GM12878 (cell line): Measurements from ENCODE around the gene FASTKD2. TPM values are rescaled to one million over a fixed set of nuclear protein-coding genes. Genes with fewer than 3 reads are reported as not detected.

Experiments
- CBX3 ChIP-seq: fragments of 200-600 bp; sonication (generic); IDR thresholded peaks from 2 replicates; pipeline ENCODE4 v1.6.1; 2016; ENCODE audit warnings: low read depth, borderline replicate concordance
- ELK1 ChIP-seq: IDR thresholded peaks from 2 replicates; pipeline ENCODE4 v1.6.1; 2012; ENCODE audit warnings: low read depth, low read length, improper control_type of control experiment
- EP300 ChIP-seq, 2 experiments: fragments of 150-350 bp in 1 of 2; IDR thresholded peaks; 2 replicates each; pipeline ENCODE4 v1.6.1; 2011 to 2012; ENCODE audit warnings: low read depth in 2 of 2, low read length in 2 of 2, borderline replicate concordance in 1 of 2, improper control_type of control experiment in 1 of 2, inconsistent platforms in 1 of 2; ENCODE audit not compliant: control insufficient read depth in 1 of 2
- ETV6 ChIP-seq, 2 experiments: fragments of 450-650 bp in 1 of 2; IDR thresholded peaks in 1 of 2; conservative IDR thresholded peaks in 1 of 2; 2 replicates each; pipeline ENCODE4 v1.6.1; 2014; ENCODE audit warnings: antibody characterized with exemption in 1 of 2, borderline replicate concordance in 1 of 2, low read depth in 1 of 2, mild to moderate bottlenecking in 1 of 2, moderate library complexity in 1 of 2
- FOXK2 ChIP-seq: fragments of 450-650 bp; IDR thresholded peaks from 2 replicates; pipeline ENCODE4 v1.6.1; 2017; ENCODE audit warnings: mild to moderate bottlenecking, moderate library complexity
- FOXM1 ChIP-seq: IDR thresholded peaks from 2 replicates; pipeline ENCODE4 v1.6.1; 2012; ENCODE audit warnings: low read depth, mild to moderate bottlenecking, inconsistent platforms, low read length, moderate library complexity
- GATAD2B ChIP-seq: fragments of 450-650 bp; conservative IDR thresholded peaks from 2 replicates; pipeline ENCODE4 v1.6.1; 2017; ENCODE audit warnings: low read depth, mild to moderate bottlenecking, moderate library complexity
- HDGF ChIP-seq: fragments of 450-650 bp; IDR thresholded peaks from 2 replicates; pipeline ENCODE4 v1.6.1; 2016; ENCODE audit warnings: antibody characterized with exemption
- IRF3 ChIP-seq: fragments of 450-650 bp; IDR thresholded peaks from 2 replicates; pipeline ENCODE4 v1.6.1; 2014; ENCODE audit warnings: mild to moderate bottlenecking
- JUNB ChIP-seq: IDR thresholded peaks from 2 replicates; pipeline ENCODE4 v1.6.1; 2016; ENCODE audit warnings: antibody characterized with exemption, mild to moderate bottlenecking
- KLF5 ChIP-seq: fragments of 450-650 bp; IDR thresholded peaks from 2 replicates; pipeline ENCODE4 v1.6.1; 2014; ENCODE audit warnings: mild to moderate bottlenecking; ENCODE audit not compliant: partially characterized antibody
- LARP7 ChIP-seq: fragments of 450-650 bp; IDR thresholded peaks from 2 replicates; pipeline ENCODE4 v1.6.1; 2017; ENCODE audit warnings: mild to moderate bottlenecking
- NFIC ChIP-seq: IDR thresholded peaks from 2 replicates; pipeline ENCODE4 v1.6.1; 2012; ENCODE audit warnings: low read depth, mild to moderate bottlenecking, inconsistent platforms, low read length, moderate library complexity
- POLR2AphosphoS5 ChIP-seq: IDR thresholded peaks from 2 replicates; pipeline ENCODE4 v1.6.1; 2011; ENCODE audit warnings: mild to moderate bottlenecking, low read length, inconsistent platforms
- RAD21 ChIP-seq: IDR thresholded peaks from 2 replicates; pipeline ENCODE4 v1.6.1; 2011; ENCODE audit warnings: mild to moderate bottlenecking, low read depth, low read length, moderate library complexity; ENCODE audit not compliant: insufficient read depth
- RB1 ChIP-seq: fragments of 450-650 bp; formaldehyde crosslinking; IDR thresholded peaks from 2 replicates; pipeline ENCODE4 v1.6.1; 2017; ENCODE audit warnings: mild to moderate bottlenecking, borderline replicate concordance
- RCOR1 ChIP-seq: conservative IDR thresholded peaks from 2 replicates; pipeline ENCODE4 v1.6.1; 2012; ENCODE audit warnings: low read depth, low read length, improper control_type of control experiment
- RELA ChIP-seq: fragments of 450-650 bp; IDR thresholded peaks from 2 replicates; pipeline ENCODE4 v1.8.0; 2014; ENCODE audit warnings: borderline replicate concordance; ENCODE audit not compliant: partially characterized antibody
- RFX5 ChIP-seq: IDR thresholded peaks from 2 replicates; pipeline ENCODE4 v1.6.1; 2011; ENCODE audit warnings: low read depth, low read length, improper control_type of control experiment
- SIN3A ChIP-seq: IDR thresholded peaks from 2 replicates; pipeline ENCODE4 v1.6.1; 2012; ENCODE audit warnings: low read depth, low read length, improper control_type of control experiment
- TCF12 ChIP-seq: IDR thresholded peaks from 2 replicates; pipeline ENCODE4 v1.6.1; 2011; ENCODE audit warnings: low read depth, mild to moderate bottlenecking, low read length
- USF1 ChIP-seq: IDR thresholded peaks from 2 replicates; pipeline ENCODE4 v1.6.1; 2011; ENCODE audit warnings: borderline replicate concordance, low read depth, mild to moderate bottlenecking, moderate library complexity, mixed read lengths, low read length; ENCODE audit not compliant: insufficient read depth; ENCODE audit errors: extremely low read length
- WRNIP1 ChIP-seq: IDR thresholded peaks from 2 replicates; pipeline ENCODE4 v1.6.1; 2011; ENCODE audit warnings: low read depth, low read length, improper control_type of control experiment, borderline replicate concordance
- ZBTB11 ChIP-seq: fragments of 450-650 bp; formaldehyde crosslinking; IDR thresholded peaks from 2 replicates; pipeline ENCODE4 v1.5.0; 2022; ENCODE audit warnings: mild to moderate bottlenecking, missing genetic modification characterization
- ZSCAN29 ChIP-seq: fragments of 450-650 bp; IDR thresholded peaks from 2 replicates; pipeline ENCODE4 v1.6.1; 2017; ENCODE audit warnings: mild to moderate bottlenecking, moderate library complexity
- polyA plus RNA-seq, 11 experiments: library from polyadenylated mRNA; depleted of rRNA in 4 of 11; unstranded in 6 of 11; stranded (reverse) in 5 of 11; fragments of >200 nt; fragmentation: Nextera tagmentation in 4 of 11; fragmentation: Illumina TruSeq in 1 of 11; extraction: Ambion mirVana in 4 of 11; extraction: Trizol in 1 of 11; gene quantifications; 1 replicate in 1 of 11; 2 replicates in 10 of 11; pipeline versions ENCODE4 v1.2.1 to v1.2.3, GENCODE V29; 2011 to 2016; ENCODE audit warnings: inconsistent platforms in 2 of 11, missing spikeins in 2 of 11, low read depth in 1 of 11
- total RNA-seq, 4 experiments: library from RNA; depleted of rRNA in 3 of 4; stranded (reverse); fragments of >200 nt in 3 of 4; fragmentation: Illumina TruSeq in 1 of 4; extraction: Trizol in 1 of 4; gene quantifications; 2 replicates each; pipeline versions ENCODE4 v1.2.1 to v1.2.3, GENCODE V29; 2013 to 2021

The FASTKD2 gene
- total and polyA plus RNA-seq, 10 of the 15 experiments (the other 5 are each of a cell fraction or from before 2014, with no cell fraction given), result 32.1 to 115 (median 52.3) TPM

GRCh38 chr2:206765242-206766056, at the start of gene FASTKD2, which contains the start of gene MDH1B (continued):
- TF ChIP-seq RAD21 (no peak), RB1 (no peak), GATAD2B (no peak), USF1 (no peak), POLR2AphosphoS5 (peak; percentile 96), KLF5 (no peak), LARP7 (no peak), TCF12 (no peak), FOXK2 (no peak; the same call in 1 of the 2 replicates), NFIC (no peak), ZBTB11 (CRISPR knock-in tag) (no peak), IRF3 (no peak), ZSCAN29 (no peak), CBX3 (no peak), EP300 (IDR thresholded peaks at IDR 0.05; ENCODE audit: borderline replicate concordance in 1 of 2, control insufficient read depth in 1 of 2, low read depth in 2 of 2, low read length in 2 of 2) (no peak), RFX5 (no peak), FOXM1 (0 out of 2 replicates have a peak, but pooled peaks have one; percentile 21), JUNB (no peak), RELA (peak; percentile 28), WRNIP1 (no peak), ETV6 (conservative IDR thresholded peaks at IDR 0.05 in 1 of 2, IDR thresholded peaks at IDR 0.05 in 1 of 2; ENCODE audit: borderline replicate concordance in 1 of 2, low read depth in 1 of 2) (no peak), RCOR1 (peak; percentile 96; the same call in 1 of the 2 replicates), SIN3A (peak; percentile 11; the same call in 1 of the 2 replicates), ELK1 (no peak), HDGF (no peak)
